Tibial nerve (tissue), 3 donors: Measurements from ENCODE around the gene TEX36.

Source experiments
- POLR2A ChIP-seq, 2 donors: fragments of 450-650 bp; IDR thresholded peaks; one replicate each; pipeline ENCODE4 v1.6.1; 2017; ENCODE audit warnings: antibody characterized with exemption in 2 of 2, mild to moderate bottlenecking in 2 of 2, moderate library complexity in 2 of 2
- TF ChIP-seq, protein P1 (sequence below), 5 experiments: fragments of 200-600 bp in 3 of 5; fragments of 450-650 bp in 2 of 5; sonication (generic) in 3 of 5; IDR thresholded peaks; one replicate each; pipeline ENCODE4 v1.5.1; 2016 to 2019; ENCODE audit warnings: antibody characterized with exemption in 5 of 5, mild to moderate bottlenecking in 3 of 5, moderate library complexity in 2 of 5

DNA sequence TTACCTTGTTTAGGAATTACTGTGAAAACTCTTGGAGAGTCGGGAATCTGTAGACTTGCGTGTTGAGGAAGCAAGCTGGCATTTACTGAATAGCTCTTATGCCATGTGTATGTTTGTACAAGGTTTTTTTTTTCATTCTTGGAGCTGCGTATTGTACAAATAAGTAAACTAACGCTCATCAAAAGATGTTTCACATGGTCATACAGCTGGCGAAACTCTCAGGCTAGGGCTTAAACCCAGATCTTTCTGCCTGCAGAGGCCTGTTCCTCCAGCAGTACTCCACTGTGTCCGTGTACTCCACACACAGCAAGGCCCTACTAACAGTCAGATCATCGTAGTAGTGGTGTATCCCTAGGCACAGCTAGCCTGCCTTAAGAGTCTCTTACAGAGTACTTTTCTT is 44.0 kb upstream of the TEX36 start:
- TF ChIP-seq, protein P1, sequence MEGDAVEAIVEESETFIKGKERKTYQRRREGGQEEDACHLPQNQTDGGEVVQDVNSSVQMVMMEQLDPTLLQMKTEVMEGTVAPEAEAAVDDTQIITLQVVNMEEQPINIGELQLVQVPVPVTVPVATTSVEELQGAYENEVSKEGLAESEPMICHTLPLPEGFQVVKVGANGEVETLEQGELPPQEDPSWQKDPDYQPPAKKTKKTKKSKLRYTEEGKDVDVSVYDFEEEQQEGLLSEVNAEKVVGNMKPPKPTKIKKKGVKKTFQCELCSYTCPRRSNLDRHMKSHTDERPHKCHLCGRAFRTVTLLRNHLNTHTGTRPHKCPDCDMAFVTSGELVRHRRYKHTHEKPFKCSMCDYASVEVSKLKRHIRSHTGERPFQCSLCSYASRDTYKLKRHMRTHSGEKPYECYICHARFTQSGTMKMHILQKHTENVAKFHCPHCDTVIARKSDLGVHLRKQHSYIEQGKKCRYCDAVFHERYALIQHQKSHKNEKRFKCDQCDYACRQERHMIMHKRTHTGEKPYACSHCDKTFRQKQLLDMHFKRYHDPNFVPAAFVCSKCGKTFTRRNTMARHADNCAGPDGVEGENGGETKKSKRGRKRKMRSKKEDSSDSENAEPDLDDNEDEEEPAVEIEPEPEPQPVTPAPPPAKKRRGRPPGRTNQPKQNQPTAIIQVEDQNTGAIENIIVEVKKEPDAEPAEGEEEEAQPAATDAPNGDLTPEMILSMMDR (IDR thresholded peaks at IDR 0.05): no peak
- no peak for TF ChIP-seq POLR2A (IDR thresholded peaks at IDR 0.05)
